K562 (cell line): ENCODE measurements around the gene PTPRE. TPM values are rescaled to one million over a fixed set of nuclear protein-coding genes. Genes with fewer than 3 reads are reported as not detected.

Experiments
- ATAC-seq: fragments of 200-7000 bp; cut with Tn5 transposase; 3 replicates; pipeline ENCODE4 v1.9.1; 2020; ENCODE audit warnings: moderate library complexity
- BruUV-seq: library from RNA; stranded (reverse); fragments of 400-500 nt; replicated peaks from 2 replicates; lab custom pipeline; 2021; lab: Mats Ljungman, UMichigan
- CTCF ChIA-PET: fragments of 300-600 bp; formaldehyde crosslinking; extraction: SDS; loops from one replicate; lab custom pipeline; 2021; ENCODE audit warnings: low intra/inter-chr PET ratio; lab: Yijun Ruan, JAX
- POLR2A ChIA-PET: fragments of 300-600, 350-650 bp; sonication (Branson Sonifier 250); formaldehyde crosslinking; extraction: SDS; loops from one replicate; lab custom pipeline; 2021; ENCODE audit warnings: antibody characterized with exemption, inconsistent platforms; lab: Yijun Ruan, JAX
- DNase-seq, 4 experiments: peaks; one replicate each; pipeline versions ENCODE4 v3.0.0 to v3.0.0-alpha.2; 2011 to 2018; ENCODE audit warnings: low spot score in 3 of 4, mixed read lengths in 3 of 4; ENCODE audit errors: extremely low read depth in 1 of 4
- FAIRE-seq: peaks from 2 replicates; lab custom pipeline; 2011; peaks lifted over from hg19 to GRCh38; lab: Jason Lieb, UNC
- H2AFZ ChIP-seq: 2 replicates; pipeline ENCODE4 v1.6.0; 2011; ENCODE audit warnings: low read depth, low read length, control low read depth, inconsistent platforms
- H3K27ac ChIP-seq: fragments of 200-600 bp; 3 replicates; pipeline ENCODE4 v1.8.0; 2011; ENCODE audit warnings: low read depth, mild to moderate bottlenecking, control low read depth, inconsistent platforms, low read length, moderate library complexity, mixed read lengths; ENCODE audit errors: extremely low read depth
- H3K27me3 ChIP-seq, 2 experiments: fragments of 300-600 bp in 1 of 2; 2 replicates in 1 of 2; 3 replicates in 1 of 2; pipeline versions ENCODE4 v1.6.0 to v1.8.0; 2011; ENCODE audit warnings: inconsistent platforms in 2 of 2, low read length in 2 of 2, mild to moderate bottlenecking in 1 of 2, mixed read lengths in 1 of 2, moderate library complexity in 1 of 2; ENCODE audit not compliant: control insufficient read depth in 2 of 2, insufficient read depth in 2 of 2
- H3K36me3 ChIP-seq: fragments of 300-600 bp; 3 replicates; pipeline ENCODE4 v1.8.0; 2011; ENCODE audit warnings: mild to moderate bottlenecking, low read length, inconsistent platforms; ENCODE audit not compliant: control insufficient read depth, insufficient read depth
- H3K4me1 ChIP-seq, 2 experiments: fragments of 200-600 bp in 1 of 2; replicated peaks in 1 of 2; 2 replicates in 1 of 2; 3 replicates in 1 of 2; pipeline versions ENCODE4 v1.5.1 to v1.8.0; 2011; ENCODE audit warnings: inconsistent platforms in 2 of 2, low read length in 2 of 2, mild to moderate bottlenecking in 1 of 2, mixed read lengths in 1 of 2, moderate library complexity in 1 of 2; ENCODE audit not compliant: control insufficient read depth in 2 of 2, insufficient read depth in 2 of 2
- H3K4me2 ChIP-seq: 2 replicates; pipeline ENCODE4 v1.6.1; 2011; ENCODE audit warnings: low read length, control low read depth, inconsistent platforms, mixed read lengths; ENCODE audit not compliant: insufficient read depth
- H3K4me3 ChIP-seq: fragments of 200-600 bp; sonication (generic), shearing (Covaris generic); 2 replicates; pipeline ENCODE4 v1.5.1; 2016; ENCODE audit warnings: control low read depth, inconsistent platforms
- H3K79me2 ChIP-seq: fragments of 200-600 bp; 3 replicates; pipeline ENCODE4 v1.8.0; 2011; ENCODE audit warnings: low read length, inconsistent platforms; ENCODE audit not compliant: control insufficient read depth, insufficient read depth
- H3K9ac ChIP-seq, 2 experiments: 2 replicates each; pipeline versions ENCODE4 v1.6.0 to v1.6.1; 2011; ENCODE audit warnings: low read depth in 2 of 2, low read length in 2 of 2, control low read depth in 1 of 2, inconsistent platforms in 1 of 2, mild to moderate bottlenecking in 1 of 2, mixed read lengths in 1 of 2; ENCODE audit not compliant: insufficient read depth in 1 of 2
- H3K9me1 ChIP-seq: one replicate; pipeline ENCODE4 v1.6.0; 2011; ENCODE audit warnings: inconsistent platforms, mild to moderate bottlenecking, low read length, moderate library complexity; ENCODE audit not compliant: control insufficient read depth, insufficient read depth
- H3K9me3 ChIP-seq: replicated peaks from 2 replicates; pipeline ENCODE4 v1.5.1; 2011; ENCODE audit warnings: low read depth, low read length, inconsistent platforms; ENCODE audit not compliant: control insufficient read depth, insufficient read depth
- H4K20me1 ChIP-seq: replicated peaks from 2 replicates; pipeline ENCODE4 v1.6.1; 2011; ENCODE audit warnings: low read length, inconsistent platforms, mixed read lengths; ENCODE audit not compliant: control insufficient read depth, insufficient read depth
- ARID2 ChIP-seq: fragments of 450-650 bp; IDR thresholded peaks from 2 replicates; pipeline ENCODE4 v1.6.1; 2017; ENCODE audit warnings: antibody characterized with exemption, mild to moderate bottlenecking
- IRF2 ChIP-seq: sonication (generic); formaldehyde crosslinking; IDR thresholded peaks from 2 replicates; pipeline ENCODE4 v1.8.1; 2022; ENCODE audit warnings: mild to moderate bottlenecking, missing genetic modification reagents
- SIX5 ChIP-seq, 2 experiments: IDR thresholded peaks; 2 replicates each; pipeline ENCODE4 v1.6.1; 2011; ENCODE audit warnings: low read length in 2 of 2, borderline replicate concordance in 1 of 2, low read depth in 1 of 2, mild to moderate bottlenecking in 1 of 2, moderate library complexity in 1 of 2; ENCODE audit not compliant: insufficient read depth in 1 of 2
- ZNF507 ChIP-seq: conservative IDR thresholded peaks from 2 replicates; pipeline ENCODE4 v1.6.1; 2017; ENCODE audit warnings: missing genetic modification characterization, missing compliant biosample characterization
- WGBS: fragments of 100-300 bp; shearing (Covaris generic); methylation state at CpG from one replicate; pipeline ENCODE4 v1.1.6; 2016; ENCODE audit warnings: low coverage, mixed read lengths; ENCODE audit not compliant: insufficient coverage; ENCODE audit errors: missing lambda C conversion rate; 5-methylcytosine and 5-hydroxymethylcytosine counted together
- in situ Hi-C: fragments of 300-500 bp; cut with MboI; formaldehyde crosslinking; loops from 4 replicates; pipeline ENCODE4 v1.15.0; 2018; ENCODE audit warnings: inconsistent platforms, mixed read lengths
- intact Hi-C: fragments of 100-400 bp; cut with micrococcal nuclease; formaldehyde crosslinking; loops from 2 replicates; pipeline ENCODE4 v1.14.2; 2022
- polyA plus RNA-seq, 8 experiments: library from polyadenylated mRNA; depleted of rRNA in 4 of 8; stranded (reverse) in 5 of 8; unstranded in 3 of 8; fragments of >200 nt; fragmentation: Nextera tagmentation in 2 of 8; fragmentation: Illumina TruSeq in 1 of 8; extraction: Ambion mirVana in 2 of 8; extraction: Trizol in 1 of 8; gene quantifications; 2 replicates each; pipeline versions ENCODE4 v1.2.1 to v1.2.3, GENCODE V29; 2011 to 2014; ENCODE audit warnings: inconsistent platforms in 1 of 8, missing spikeins in 1 of 8
- total RNA-seq, 7 experiments: library from RNA; depleted of rRNA in 6 of 7; stranded (reverse); fragments of >200 nt in 6 of 7; fragmentation: Illumina TruSeq in 2 of 7; extraction: Trizol in 2 of 7; gene quantifications; 2 replicates each; pipeline versions ENCODE4 v1.2.1 to v1.2.3, GENCODE V29; 2011 to 2021; ENCODE audit warnings: low replicate concordance in 1 of 7
- TF ChIP-seq, protein P1 (sequence below): fragments of 250-450 bp; sonication (Bioruptor Pico); IDR thresholded peaks from 2 replicates; pipeline ENCODE4 v1.5.0; 2022; ENCODE audit warnings: mild to moderate bottlenecking
- TF ChIP-seq, protein P2 (sequence below): sonication (generic); formaldehyde crosslinking; IDR thresholded peaks from 2 replicates; pipeline ENCODE4 v1.8.0; 2022; ENCODE audit warnings: mild to moderate bottlenecking, missing genetic modification reagents
- TF ChIP-seq, protein P3 (sequence below): fragments of 450-650 bp; IDR thresholded peaks from 2 replicates; pipeline ENCODE4 v1.6.1; 2016; ENCODE audit warnings: low read depth
- TF ChIP-seq, protein P4 (sequence below): fragments of 250-450 bp; sonication (Bioruptor Pico); IDR thresholded peaks from 2 replicates; pipeline ENCODE4 v1.5.0; 2021

Gene PTPRE
- total and polyA plus RNA-seq, 9 of the 15 experiments (the other 6 are each of a cell fraction or from before 2014, with no cell fraction given), result 0.01 to 0.13 (median 0.04) TPM; not detected in 4

DNA sequence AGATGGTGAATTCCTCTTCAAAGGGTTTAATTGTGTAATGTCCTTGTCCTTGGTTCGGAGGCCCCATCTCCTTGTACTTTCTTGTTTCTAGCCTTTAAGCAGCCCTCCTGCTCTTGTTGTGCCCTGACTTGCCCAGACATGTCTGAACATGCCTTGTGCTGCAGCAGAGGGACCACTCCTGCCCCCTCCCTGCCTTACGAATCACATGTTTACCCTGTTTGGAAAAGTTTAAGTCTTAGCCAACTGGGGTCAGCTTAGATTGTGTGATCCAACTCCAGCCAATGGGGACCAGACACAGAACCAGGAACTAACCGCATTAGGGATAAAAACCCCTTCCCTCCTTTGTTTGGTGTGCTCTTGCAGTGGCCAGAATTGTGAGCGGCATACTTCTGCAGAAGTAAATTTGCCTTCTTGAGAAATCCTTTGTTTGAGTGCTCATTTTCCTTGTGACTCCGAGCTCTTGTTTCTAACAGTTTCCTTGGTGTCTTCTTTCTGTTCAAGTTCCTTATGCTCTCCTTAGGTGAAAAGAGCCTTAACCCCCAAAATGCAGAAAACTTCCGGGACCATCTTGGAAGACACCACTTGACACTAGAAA, 43.6 kb upstream of the PTPRE start:
- intact Hi-C loops (no loop called here), in situ Hi-C loops (no loop called here)
- H3K36me3 ChIP-seq, result no peaks in the 10 kb centered on the region
- no peak overlapping the region for H3K27ac ChIP-seq
- POLR2A ChIA-PET, result interaction anchor here (1.1 kb wide), 1 partner anchor 17 kb away, joined by 3 read pairs; no protein-coding TSS in a partner anchor
- H3K9ac ChIP-seq, result no peak overlapping the region
- 3% methylated on average over 6 of the region's 6 CpGs for WGBS
- no peaks in the 10 kb centered on the region for H3K9me3 ChIP-seq
- H3K4me2 ChIP-seq, result no peak overlapping the region
- no peak overlapping the region for H3K4me3 ChIP-seq
- no peak overlapping the region for H2AFZ ChIP-seq
- H3K4me1 ChIP-seq, result no peaks in the 10 kb centered on the region
- H3K9me1 ChIP-seq, result no peaks in the 10 kb centered on the region
- FAIRE-seq (no peak), ATAC-seq (no peak), DNase-seq (no peak)
- TF ChIP-seq, protein P1, sequence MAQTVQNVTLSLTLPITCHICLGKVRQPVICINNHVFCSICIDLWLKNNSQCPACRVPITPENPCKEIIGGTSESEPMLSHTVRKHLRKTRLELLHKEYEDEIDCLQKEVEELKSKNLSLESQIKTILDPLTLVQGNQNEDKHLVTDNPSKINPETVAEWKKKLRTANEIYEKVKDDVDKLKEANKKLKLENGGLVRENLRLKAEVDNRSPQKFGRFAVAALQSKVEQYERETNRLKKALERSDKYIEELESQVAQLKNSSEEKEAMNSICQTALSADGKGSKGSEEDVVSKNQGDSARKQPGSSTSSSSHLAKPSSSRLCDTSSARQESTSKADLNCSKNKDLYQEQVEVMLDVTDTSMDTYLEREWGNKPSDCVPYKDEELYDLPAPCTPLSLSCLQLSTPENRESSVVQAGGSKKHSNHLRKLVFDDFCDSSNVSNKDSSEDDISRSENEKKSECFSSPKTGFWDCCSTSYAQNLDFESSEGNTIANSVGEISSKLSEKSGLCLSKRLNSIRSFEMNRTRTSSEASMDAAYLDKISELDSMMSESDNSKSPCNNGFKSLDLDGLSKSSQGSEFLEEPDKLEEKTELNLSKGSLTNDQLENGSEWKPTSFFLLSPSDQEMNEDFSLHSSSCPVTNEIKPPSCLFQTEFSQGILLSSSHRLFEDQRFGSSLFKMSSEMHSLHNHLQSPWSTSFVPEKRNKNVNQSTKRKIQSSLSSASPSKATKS (CRISPR knock-in tag), result no peak
- TF ChIP-seq, protein P2, sequence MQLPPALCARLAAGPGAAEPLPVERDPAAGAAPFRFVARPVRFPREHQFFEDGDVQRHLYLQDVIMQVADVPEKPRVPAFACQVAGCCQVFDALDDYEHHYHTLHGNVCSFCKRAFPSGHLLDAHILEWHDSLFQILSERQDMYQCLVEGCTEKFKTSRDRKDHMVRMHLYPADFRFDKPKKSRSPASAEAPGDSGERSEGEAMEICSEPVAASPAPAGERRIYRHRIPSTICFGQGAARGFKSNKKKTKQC, result no peak
- TF ChIP-seq SIX5 (IDR thresholded peaks at IDR 0.05; ENCODE audit: borderline replicate concordance in 1 of 2, insufficient read depth in 1 of 2, low read depth in 1 of 2, low read length in 2 of 2) (no peak), ARID2 (no peak), IRF2 (CRISPR knock-in tag) (no peak), ZNF507 (tag) (no peak)
- TF ChIP-seq, protein P3, sequence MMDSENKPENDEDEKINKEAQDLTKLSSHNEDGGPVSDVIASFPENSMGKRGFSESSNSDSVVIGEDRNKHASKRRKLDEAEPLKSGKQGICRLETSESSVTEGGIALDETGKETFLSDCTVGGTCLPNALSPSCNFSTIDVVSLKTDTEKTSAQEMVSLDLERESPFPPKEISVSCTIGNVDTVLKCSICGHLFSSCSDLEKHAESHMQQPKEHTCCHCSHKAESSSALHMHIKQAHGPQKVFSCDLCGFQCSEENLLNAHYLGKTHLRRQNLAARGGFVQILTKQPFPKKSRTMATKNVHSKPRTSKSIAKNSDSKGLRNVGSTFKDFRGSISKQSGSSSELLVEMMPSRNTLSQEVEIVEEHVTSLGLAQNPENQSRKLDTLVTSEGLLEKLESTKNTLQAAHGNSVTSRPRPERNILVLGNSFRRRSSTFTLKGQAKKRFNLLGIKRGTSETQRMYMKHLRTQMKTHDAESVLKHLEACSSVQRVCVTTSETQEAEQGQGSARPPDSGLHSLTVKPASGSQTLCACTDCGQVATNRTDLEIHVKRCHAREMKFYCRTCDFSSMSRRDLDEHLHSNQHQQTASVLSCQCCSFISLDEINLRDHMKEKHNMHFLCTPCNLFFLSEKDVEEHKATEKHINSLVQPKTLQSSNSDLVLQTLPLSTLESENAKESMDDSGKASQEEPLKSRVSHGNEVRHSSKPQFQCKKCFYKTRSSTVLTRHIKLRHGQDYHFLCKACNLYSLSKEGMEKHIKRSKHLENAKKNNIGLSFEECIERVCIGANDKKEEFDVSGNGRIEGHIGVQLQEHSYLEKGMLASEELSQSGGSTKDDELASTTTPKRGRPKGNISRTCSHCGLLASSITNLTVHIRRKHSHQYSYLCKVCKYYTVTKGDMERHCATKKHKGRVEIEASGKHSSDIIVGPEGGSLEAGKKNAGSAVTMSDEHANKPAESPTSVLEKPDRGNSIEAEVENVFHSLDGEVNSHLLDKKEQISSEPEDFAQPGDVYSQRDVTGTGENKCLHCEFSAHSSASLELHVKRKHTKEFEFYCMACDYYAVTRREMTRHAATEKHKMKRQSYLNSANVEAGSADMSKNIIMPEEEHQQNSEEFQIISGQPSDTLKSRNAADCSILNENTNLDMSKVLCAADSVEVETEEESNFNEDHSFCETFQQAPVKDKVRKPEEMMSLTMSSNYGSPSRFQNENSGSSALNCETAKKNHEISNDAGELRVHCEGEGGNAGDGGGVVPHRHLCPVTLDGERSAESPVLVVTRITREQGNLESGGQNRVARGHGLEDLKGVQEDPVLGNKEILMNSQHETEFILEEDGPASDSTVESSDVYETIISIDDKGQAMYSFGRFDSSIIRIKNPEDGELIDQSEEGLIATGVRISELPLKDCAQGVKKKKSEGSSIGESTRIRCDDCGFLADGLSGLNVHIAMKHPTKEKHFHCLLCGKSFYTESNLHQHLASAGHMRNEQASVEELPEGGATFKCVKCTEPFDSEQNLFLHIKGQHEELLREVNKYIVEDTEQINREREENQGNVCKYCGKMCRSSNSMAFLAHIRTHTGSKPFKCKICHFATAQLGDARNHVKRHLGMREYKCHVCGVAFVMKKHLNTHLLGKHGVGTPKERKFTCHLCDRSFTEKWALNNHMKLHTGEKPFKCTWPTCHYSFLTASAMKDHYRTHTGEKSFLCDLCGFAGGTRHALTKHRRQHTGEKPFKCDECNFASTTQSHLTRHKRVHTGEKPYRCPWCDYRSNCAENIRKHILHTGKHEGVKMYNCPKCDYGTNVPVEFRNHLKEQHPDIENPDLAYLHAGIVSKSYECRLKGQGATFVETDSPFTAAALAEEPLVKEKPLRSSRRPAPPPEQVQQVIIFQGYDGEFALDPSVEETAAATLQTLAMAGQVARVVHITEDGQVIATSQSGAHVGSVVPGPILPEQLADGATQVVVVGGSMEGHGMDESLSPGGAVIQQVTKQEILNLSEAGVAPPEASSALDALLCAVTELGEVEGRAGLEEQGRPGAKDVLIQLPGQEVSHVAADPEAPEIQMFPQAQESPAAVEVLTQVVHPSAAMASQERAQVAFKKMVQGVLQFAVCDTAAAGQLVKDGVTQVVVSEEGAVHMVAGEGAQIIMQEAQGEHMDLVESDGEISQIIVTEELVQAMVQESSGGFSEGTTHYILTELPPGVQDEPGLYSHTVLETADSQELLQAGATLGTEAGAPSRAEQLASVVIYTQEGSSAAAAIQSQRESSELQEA, result no peak
- TF ChIP-seq, protein P4, sequence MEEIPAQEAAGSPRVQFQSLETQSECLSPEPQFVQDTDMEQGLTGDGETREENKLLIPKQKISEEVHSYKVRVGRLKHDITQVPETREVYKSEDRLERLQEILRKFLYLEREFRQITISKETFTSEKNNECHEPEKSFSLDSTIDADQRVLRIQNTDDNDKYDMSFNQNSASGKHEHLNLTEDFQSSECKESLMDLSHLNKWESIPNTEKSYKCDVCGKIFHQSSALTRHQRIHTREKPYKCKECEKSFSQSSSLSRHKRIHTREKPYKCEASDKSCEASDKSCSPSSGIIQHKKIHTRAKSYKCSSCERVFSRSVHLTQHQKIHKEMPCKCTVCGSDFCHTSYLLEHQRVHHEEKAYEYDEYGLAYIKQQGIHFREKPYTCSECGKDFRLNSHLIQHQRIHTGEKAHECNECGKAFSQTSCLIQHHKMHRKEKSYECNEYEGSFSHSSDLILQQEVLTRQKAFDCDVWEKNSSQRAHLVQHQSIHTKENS, result no peak
- CTCF ChIA-PET, result no interaction called here
- H4K20me1 ChIP-seq, result no peaks in the 10 kb centered on the region
- no peaks in the 10 kb centered on the region for H3K79me2 ChIP-seq
- no peaks in the 10 kb centered on the region for H3K27me3 ChIP-seq
- no TSS peak for BruUV-seq
